IMR-90 (cell line): Measurements from ENCODE around the gene THADA. TPM values are rescaled to one million over a fixed set of nuclear protein-coding genes. Genes with fewer than 3 reads are reported as not detected.

Experiments used
- ATAC-seq: fragments of 200-7000 bp; cut with Tn5 transposase; 2 replicates; pipeline ENCODE4 v1.9.1; 2020; ENCODE audit warnings: low read depth, mild to moderate bottlenecking, moderate library complexity
- BruUV-seq: library from RNA; stranded (reverse); fragments of 400-500 nt; replicated peaks from 2 replicates; lab custom pipeline; 2021; lab: Mats Ljungman, UMichigan
- CTCF ChIA-PET: fragments of 300-600 bp; formaldehyde crosslinking; extraction: SDS; loops from one replicate; lab custom pipeline; 2021; ENCODE audit warnings: antibody characterized with exemption; lab: Yijun Ruan, JAX
- POLR2A ChIA-PET: fragments of 300-600 bp; sonication (Branson Sonifier 250); formaldehyde crosslinking; loops from one replicate; lab custom pipeline; 2022; ENCODE audit warnings: antibody characterized with exemption; ENCODE audit not compliant: unreplicated experiment; lab: Charles Lee
- DNase-seq: peaks from one replicate; pipeline ENCODE4 v3.0.0; 2013
- H2AFZ ChIP-seq: replicated peaks from 2 replicates; pipeline ENCODE3; 2013; ENCODE audit warnings: low read length, mild to moderate bottlenecking; ENCODE audit not compliant: poor library complexity
- H2AK5ac ChIP-seq: 2 replicates; pipeline ENCODE4 v1.6.1; 2013; ENCODE audit warnings: low read depth, low read length, inconsistent platforms
- H2AK9ac ChIP-seq: replicated peaks from 2 replicates; pipeline ENCODE3; 2013; ENCODE audit warnings: mild to moderate bottlenecking, low read depth, low read length, moderate library complexity; ENCODE audit not compliant: poor library complexity
- H2BK120ac ChIP-seq: 2 replicates; pipeline ENCODE4 v1.6.1; 2013; ENCODE audit warnings: low read depth, low read length, inconsistent platforms
- H2BK15ac ChIP-seq: 3 replicates; pipeline ENCODE4 v1.6.1; 2013; ENCODE audit warnings: low read depth, low read length, inconsistent platforms
- H2BK20ac ChIP-seq: 2 replicates; pipeline ENCODE4 v1.6.1; 2013; ENCODE audit warnings: low read depth, mild to moderate bottlenecking, inconsistent platforms, low read length, moderate library complexity
- H2BK5ac ChIP-seq: 2 replicates; pipeline ENCODE4 v1.6.1; 2013; ENCODE audit warnings: mild to moderate bottlenecking, low read depth, low read length, inconsistent platforms; ENCODE audit not compliant: poor library complexity, severe bottlenecking
- H3K14ac ChIP-seq: replicated peaks from 2 replicates; pipeline ENCODE4 v1.6.1; 2013; ENCODE audit warnings: low read depth, low read length, inconsistent platforms
- H3K18ac ChIP-seq: 2 replicates; pipeline ENCODE4 v1.6.1; 2013; ENCODE audit warnings: low read depth, low read length, control low read depth
- H3K23ac ChIP-seq: 2 replicates; pipeline ENCODE4 v1.6.1; 2013; ENCODE audit warnings: low read depth, low read length, inconsistent platforms
- H3K27ac ChIP-seq: 2 replicates; pipeline ENCODE4 v1.5.1; 2013; ENCODE audit warnings: mild to moderate bottlenecking, control low read depth, low read length; ENCODE audit not compliant: insufficient read depth
- H3K27me3 ChIP-seq: 2 replicates; pipeline ENCODE4 v1.6.1; 2013; ENCODE audit warnings: low read length; ENCODE audit not compliant: control insufficient read depth, insufficient read depth
- H3K36me3 ChIP-seq: 2 replicates; pipeline ENCODE4 v1.6.1; 2013; ENCODE audit warnings: low read length, mixed read lengths; ENCODE audit not compliant: control insufficient read depth, insufficient read depth
- H3K4ac ChIP-seq: 2 replicates; pipeline ENCODE4 v1.6.1; 2013; ENCODE audit warnings: low read depth, low read length, inconsistent platforms
- H3K4me1 ChIP-seq: 2 replicates; pipeline ENCODE4 v1.6.1; 2013; ENCODE audit warnings: low read length, mixed read lengths; ENCODE audit not compliant: control insufficient read depth, insufficient read depth
- H3K4me2 ChIP-seq: 2 replicates; pipeline ENCODE4 v1.6.1; 2013; ENCODE audit warnings: low read depth, mild to moderate bottlenecking, control low read depth, low read length, moderate library complexity
- H3K4me3 ChIP-seq: 2 replicates; pipeline ENCODE4 v1.5.1; 2013; ENCODE audit warnings: low read depth, mild to moderate bottlenecking, control low read depth, low read length, moderate library complexity; ENCODE audit not compliant: insufficient read depth
- H3K56ac ChIP-seq: 2 replicates; pipeline ENCODE4 v1.6.1; 2013; ENCODE audit warnings: low read length, inconsistent platforms; ENCODE audit not compliant: insufficient read depth; ENCODE audit errors: extremely low read depth
- H3K79me1 ChIP-seq, 2 experiments: 2 replicates each; pipeline ENCODE4 v1.6.1; 2013; ENCODE audit warnings: low read length in 2 of 2, inconsistent platforms in 1 of 2, low read depth in 1 of 2
- H3K9ac ChIP-seq: 2 replicates; pipeline ENCODE4 v1.6.1; 2013; ENCODE audit warnings: low read depth, low read length, control low read depth
- H3K9me1 ChIP-seq: 2 replicates; pipeline ENCODE4 v1.6.1; 2013; ENCODE audit warnings: low read length, inconsistent platforms; ENCODE audit not compliant: insufficient read depth
- H3K9me3 ChIP-seq: 2 replicates; pipeline ENCODE4 v1.6.1; 2013; ENCODE audit warnings: low read length; ENCODE audit not compliant: control insufficient read depth, insufficient read depth
- H4K20me1 ChIP-seq: 2 replicates; pipeline ENCODE4 v1.6.1; 2013; ENCODE audit warnings: low read length, inconsistent platforms; ENCODE audit not compliant: insufficient read depth
- H4K5ac ChIP-seq: 2 replicates; pipeline ENCODE4 v1.6.1; 2013; ENCODE audit warnings: mild to moderate bottlenecking, low read depth, low read length, control low read depth
- H4K8ac ChIP-seq, 2 experiments: 2 replicates each; pipeline ENCODE4 v1.6.1; 2013; ENCODE audit warnings: low read depth in 2 of 2, low read length in 2 of 2, control low read depth in 1 of 2, inconsistent platforms in 1 of 2
- H4K91ac ChIP-seq: 2 replicates; pipeline ENCODE4 v1.6.1; 2013; ENCODE audit warnings: low read depth, low read length, inconsistent platforms; ENCODE audit not compliant: insufficient read depth
- BHLHE40 ChIP-seq: fragments of 150-350 bp; IDR thresholded peaks from 2 replicates; pipeline ENCODE4 v1.6.1; 2016; ENCODE audit warnings: mild to moderate bottlenecking, low read depth, low read length
- CEBPB ChIP-seq: IDR thresholded peaks from 2 replicates; pipeline ENCODE4 v1.6.1; 2012; ENCODE audit warnings: low read depth, low read length, improper control_type of control experiment
- CHD1 ChIP-seq: IDR thresholded peaks from 2 replicates; pipeline ENCODE4 v1.6.1; 2012; ENCODE audit warnings: low read depth, low read length, improper control_type of control experiment
- ELK1 ChIP-seq: fragments of 150-350 bp; IDR thresholded peaks from 2 replicates; pipeline ENCODE4 v1.6.1; 2016; ENCODE audit warnings: low read depth, mild to moderate bottlenecking, low read length, moderate library complexity, borderline replicate concordance
- FOS ChIP-seq: fragments of 150-350 bp; IDR thresholded peaks from 2 replicates; pipeline ENCODE4 v1.6.1; 2016; ENCODE audit warnings: low read depth, low read length
- MAFK ChIP-seq: IDR thresholded peaks from 2 replicates; pipeline ENCODE4 v1.6.1; 2012; ENCODE audit warnings: low read depth, low read length, improper control_type of control experiment
- MAZ ChIP-seq: IDR thresholded peaks from 2 replicates; pipeline ENCODE4 v1.6.1; 2012; ENCODE audit warnings: low read depth, mild to moderate bottlenecking, low read length, improper control_type of control experiment, moderate library complexity, borderline replicate concordance
- POLR2A ChIP-seq: IDR thresholded peaks from 2 replicates; pipeline ENCODE4 v1.6.1; 2012; ENCODE audit warnings: mild to moderate bottlenecking, low read depth, low read length
- RAD21 ChIP-seq: IDR thresholded peaks from 2 replicates; pipeline ENCODE4 v1.6.1; 2012; ENCODE audit warnings: low read length, improper control_type of control experiment
- RCOR1 ChIP-seq: IDR thresholded peaks from 2 replicates; pipeline ENCODE4 v1.6.1; 2012; ENCODE audit warnings: mild to moderate bottlenecking, low read length, improper control_type of control experiment; ENCODE audit not compliant: insufficient replicate concordance
- RFX5 ChIP-seq: IDR thresholded peaks from 2 replicates; pipeline ENCODE4 v1.8.0; 2012; ENCODE audit warnings: low read depth, mild to moderate bottlenecking, low read length, moderate library complexity
- USF2 ChIP-seq: fragments of 150-350 bp; IDR thresholded peaks from 2 replicates; pipeline ENCODE4 v1.6.1; 2017; ENCODE audit warnings: mild to moderate bottlenecking, antibody characterized with exemption, low read length, low read depth
- WGBS, 2 experiments: methylation state at CpG; one replicate each; pipeline versions ENCODE4 v1.1.5 to v1.1.7; 2013; ENCODE audit warnings: missing lambda C conversion rate in 2 of 2; ENCODE audit not compliant: insufficient read length in 1 of 2; ENCODE audit errors: extremely low coverage in 2 of 2; 5-methylcytosine and 5-hydroxymethylcytosine counted together
- dilution Hi-C: fragments of 300-500 bp; cut with HindIII; formaldehyde crosslinking; loops from one replicate; pipeline ENCODE4 v1.14.3; 2018; ENCODE audit warnings: low sequenced_read_pairs; ENCODE audit not compliant: unreplicated experiment
- in situ Hi-C: fragments of 300-500 bp; cut with MboI; formaldehyde crosslinking; loops from 3 replicates; pipeline ENCODE4 v1.14.3; 2019; ENCODE audit warnings: low sequenced_read_pairs, inconsistent platforms, mixed read lengths
- intact Hi-C: fragments of 100-400 bp; cut with micrococcal nuclease; formaldehyde crosslinking; loops from 2 replicates; pipeline ENCODE4 v1.10.0; 2022
- polyA plus RNA-seq, 3 experiments: library from polyadenylated mRNA; depleted of rRNA; stranded (reverse); fragments of >200 nt; gene quantifications; 2 replicates each; pipeline ENCODE4 v1.2.3, GENCODE V29; 2012; ENCODE audit warnings: low replicate concordance in 1 of 3
- total RNA-seq: library from RNA; depleted of rRNA; stranded (reverse); fragments of >200 nt; gene quantifications from 2 replicates; pipeline ENCODE4 v1.2.3, GENCODE V29; 2012
- TF ChIP-seq, protein P1 (sequence below): conservative IDR thresholded peaks from 2 replicates; pipeline ENCODE4 v1.5.1; 2012; ENCODE audit warnings: mild to moderate bottlenecking, low read depth, low read length, improper control_type of control experiment

Gene THADA
- total and polyA plus RNA-seq, 2 of the 4 experiments (the other 2 are of a cell fraction): 10.5 to 21.3 TPM

GRCh38 chr2:43225788-43226557, 369.9 kb downstream of the THADA start:
- peaks cover 8 to 18% of the 10 kb centered on the region in 2 experiments; a peak in 3 of 4 replicates for H3K79me1 ChIP-seq
- peak overlapping the region; percentile 97 for H2AK9ac ChIP-seq
- dilution Hi-C loops: no loop called here
- H3K4me1 ChIP-seq: peaks cover 8% of the 10 kb centered on the region
- peak overlapping the region; percentile 61; the same call in 1 of the 2 replicates for H3K4me2 ChIP-seq
- 0% methylated on average over 21 of the region's 80 CpGs; no CpG with 5 or more reads in 1 of the 2 experiments for WGBS, 2 experiments
- peaks cover 34% of the 10 kb centered on the region for H4K20me1 ChIP-seq
- POLR2A ChIA-PET: interaction anchor here (0.6 to 1.2 kb wide), 14 partner anchors 42 to 416 kb away, joined by 3 to 9 read pairs (median 4); no protein-coding TSS in a partner anchor
- H3K4me3 ChIP-seq: peak overlapping the region; percentile 87
- H2BK20ac ChIP-seq: no peak overlapping the region
- H4K91ac ChIP-seq: peak overlapping the region; percentile 86
- peak overlapping the region; percentile 28 for H4K5ac ChIP-seq
- peak; percentile 68 for DNase-seq
- peak overlapping the region; percentile 88 for H2BK120ac ChIP-seq
- peak; percentile 2 for ATAC-seq
- peak overlapping the region; percentile 77 for H3K18ac ChIP-seq
- no peaks in the 10 kb centered on the region; the same call in 1 of the 2 replicates for H3K9me1 ChIP-seq
- peak overlapping the region; percentile 84 for H2AK5ac ChIP-seq
- in situ Hi-C loops: loop anchor here (10.0 kb wide), 2 partner anchors 151 to 251 kb away; no protein-coding TSS in a partner anchor
- H3K14ac ChIP-seq: peak overlapping the region; percentile 92
- intact Hi-C loops: loop anchor here (1.0 to 5.0 kb wide), 3 partner anchors 116 to 315 kb away; no protein-coding TSS in a partner anchor
- peak overlapping the region; percentile 92 for H3K4ac ChIP-seq
- peak overlapping the region; percentile 98 for H2BK5ac ChIP-seq
- H3K56ac ChIP-seq: peak overlapping the region; percentile 91
- H3K36me3 ChIP-seq: peaks cover 24% of the 10 kb centered on the region
- H3K9me3 ChIP-seq: no peaks in the 10 kb centered on the region
- H2BK15ac ChIP-seq: no peak overlapping the region
- CTCF ChIA-PET: interaction anchor here (1.2 kb wide), 1 partner anchor 313 kb away, joined by 3 read pairs; no protein-coding TSS in a partner anchor
- H3K27me3 ChIP-seq: no peaks in the 10 kb centered on the region
- peak overlapping the region; percentile 91 for H3K9ac ChIP-seq
- peak overlapping the region; percentile 29 to 77; a peak in 2 of 4 replicates for H4K8ac ChIP-seq
- H3K27ac ChIP-seq: peak overlapping the region; percentile 96
- no TSS peak for BruUV-seq
- H2AFZ ChIP-seq: peak overlapping the region; percentile 83
- H3K23ac ChIP-seq: peak overlapping the region; percentile 91
- no peak for TF ChIP-seq POLR2A
- TF ChIP-seq, protein P1, sequence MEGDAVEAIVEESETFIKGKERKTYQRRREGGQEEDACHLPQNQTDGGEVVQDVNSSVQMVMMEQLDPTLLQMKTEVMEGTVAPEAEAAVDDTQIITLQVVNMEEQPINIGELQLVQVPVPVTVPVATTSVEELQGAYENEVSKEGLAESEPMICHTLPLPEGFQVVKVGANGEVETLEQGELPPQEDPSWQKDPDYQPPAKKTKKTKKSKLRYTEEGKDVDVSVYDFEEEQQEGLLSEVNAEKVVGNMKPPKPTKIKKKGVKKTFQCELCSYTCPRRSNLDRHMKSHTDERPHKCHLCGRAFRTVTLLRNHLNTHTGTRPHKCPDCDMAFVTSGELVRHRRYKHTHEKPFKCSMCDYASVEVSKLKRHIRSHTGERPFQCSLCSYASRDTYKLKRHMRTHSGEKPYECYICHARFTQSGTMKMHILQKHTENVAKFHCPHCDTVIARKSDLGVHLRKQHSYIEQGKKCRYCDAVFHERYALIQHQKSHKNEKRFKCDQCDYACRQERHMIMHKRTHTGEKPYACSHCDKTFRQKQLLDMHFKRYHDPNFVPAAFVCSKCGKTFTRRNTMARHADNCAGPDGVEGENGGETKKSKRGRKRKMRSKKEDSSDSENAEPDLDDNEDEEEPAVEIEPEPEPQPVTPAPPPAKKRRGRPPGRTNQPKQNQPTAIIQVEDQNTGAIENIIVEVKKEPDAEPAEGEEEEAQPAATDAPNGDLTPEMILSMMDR: no peak
- peak; percentile 81 for TF ChIP-seq USF2
- no peak for TF ChIP-seq FOS
- TF ChIP-seq RFX5: no peak
- no peak for TF ChIP-seq MAFK
- TF ChIP-seq ELK1: no peak
- no peak for TF ChIP-seq RCOR1
- no peak for TF ChIP-seq RAD21
- TF ChIP-seq CHD1: no peak; the same call in 1 of the 2 replicates
- TF ChIP-seq CEBPB: peak; percentile 22; the same call in 1 of the 2 replicates
- TF ChIP-seq BHLHE40: peak; percentile 42
- no peak for TF ChIP-seq MAZ
